Panc1 (cell line): ENCODE measurements around the gene GARS1. TPM values are rescaled to one million over a fixed set of nuclear protein-coding genes. Genes with fewer than 3 reads are reported as not detected.

Experiments
- ATAC-seq: fragments of 200-7000 bp; cut with Tn5 transposase; 2 replicates; pipeline ENCODE4 v1.9.1; 2020; ENCODE audit warnings: mild to moderate bottlenecking, moderate library complexity
- BruUV-seq: library from RNA; stranded (reverse); fragments of 400-500 nt; replicated peaks from 2 replicates; lab custom pipeline; 2021; lab: Mats Ljungman, UMichigan
- CTCF ChIA-PET: fragments of 300-600 bp; sonication (Branson Sonifier 250); formaldehyde crosslinking; loops from one replicate; lab custom pipeline; 2022; ENCODE audit warnings: antibody characterized with exemption; lab: Charles Lee
- POLR2A ChIA-PET: fragments of 300-600 bp; sonication (Branson Sonifier 250); formaldehyde crosslinking; loops from one replicate; lab custom pipeline; 2022; ENCODE audit warnings: antibody characterized with exemption; lab: Charles Lee
- DNase-seq: peaks from one replicate; pipeline ENCODE4 v3.0.0-alpha.2; 2010; ENCODE audit warnings: low read depth, low spot score
- H3K27ac ChIP-seq: 2 replicates; pipeline ENCODE4 v1.5.1; 2011; ENCODE audit warnings: mild to moderate bottlenecking, low read length, inconsistent platforms
- H3K27me3 ChIP-seq: fragments of 200-500 bp; sonication (Bioruptor generic); 2 replicates; pipeline ENCODE4 v1.6.0; 2014; ENCODE audit warnings: low read length, inconsistent platforms; ENCODE audit not compliant: control insufficient read depth, insufficient read depth
- H3K36me3 ChIP-seq: fragments of 200-500 bp; sonication (Bioruptor generic); 2 replicates; pipeline ENCODE4 v1.5.1; 2014; ENCODE audit warnings: inconsistent platforms, mild to moderate bottlenecking, low read length, moderate library complexity; ENCODE audit not compliant: control insufficient read depth, insufficient read depth
- H3K4me1 ChIP-seq: 2 replicates; pipeline ENCODE4 v1.5.1; 2011; ENCODE audit warnings: inconsistent platforms, mild to moderate bottlenecking, low read length, moderate library complexity; ENCODE audit not compliant: control insufficient read depth, insufficient read depth
- H3K4me3 ChIP-seq, 2 experiments: 2 replicates each; pipeline ENCODE4 v1.5.1; 2011 to 2012; ENCODE audit warnings: low read depth in 2 of 2, low read length in 2 of 2, mild to moderate bottlenecking in 2 of 2, inconsistent platforms in 1 of 2, moderate library complexity in 1 of 2
- H3K9me3 ChIP-seq: fragments of 200-500 bp; sonication (Bioruptor generic); 2 replicates; pipeline ENCODE4 v1.5.1; 2014; ENCODE audit warnings: low read depth, mild to moderate bottlenecking, inconsistent platforms, low read length, moderate library complexity; ENCODE audit not compliant: control insufficient read depth, insufficient read depth
- CTCF ChIP-seq: fragments of 450-650 bp; IDR thresholded peaks from 2 replicates; pipeline ENCODE4 v1.5.1; 2017; ENCODE audit warnings: mild to moderate bottlenecking
- POLR2AphosphoS5 ChIP-seq: IDR thresholded peaks from 2 replicates; pipeline ENCODE4 v1.6.1; 2012; ENCODE audit warnings: mild to moderate bottlenecking, low read depth, low read length, moderate library complexity
- REST ChIP-seq, 2 experiments: IDR thresholded peaks; 2 replicates each; pipeline ENCODE4 v1.6.1; 2011 to 2012; ENCODE audit warnings: low read depth in 2 of 2, control low read depth in 1 of 2, low read length in 1 of 2, mild to moderate bottlenecking in 1 of 2, moderate library complexity in 1 of 2; ENCODE audit not compliant: insufficient read depth in 1 of 2
- SIN3A ChIP-seq: IDR thresholded peaks from 2 replicates; pipeline ENCODE4 v1.6.1; 2012; ENCODE audit warnings: low read depth, mild to moderate bottlenecking, low read length, moderate library complexity, borderline replicate concordance; ENCODE audit not compliant: insufficient read depth
- TCF7L2 ChIP-seq: IDR thresholded peaks from 2 replicates; pipeline ENCODE4 v1.6.1; 2011; ENCODE audit warnings: mild to moderate bottlenecking, low read depth, low read length, inconsistent platforms
- in situ Hi-C: cut with HindIII; loops from 2 replicates; pipeline ENCODE4 v1.10.0; 2016; ENCODE audit warnings: low sequenced_read_pairs, low pct_unique_long_range_greater_than_20kb
- intact Hi-C: fragments of 100-400 bp; cut with micrococcal nuclease; formaldehyde crosslinking; loops from one replicate; pipeline ENCODE4 v1.10.0; 2022; ENCODE audit not compliant: unreplicated experiment
- total RNA-seq: library from RNA; stranded (reverse); gene quantifications from one replicate; pipeline ENCODE4 v1.2.1, GENCODE V29; 2021; ENCODE audit not compliant: unreplicated experiment

The GARS1 gene
- total RNA-seq, 1 experiment from 2014 or later: 271 TPM

GRCh38 chr7:30546596-30546995 is 48.1 kb upstream of the GARS1 start:
- ATAC-seq (no peak), DNase-seq (no peak)
- no peaks in the 10 kb centered on the region for H3K36me3 ChIP-seq
- ChIA-PET CTCF (interaction anchor here (1.3 kb wide), 1 partner anchor 18 kb away, joined by 4 read pairs; no protein-coding TSS in a partner anchor), POLR2A (no interaction called here)
- no peak overlapping the region for H3K27ac ChIP-seq
- H3K27me3 ChIP-seq: no peaks in the 10 kb centered on the region
- intact Hi-C loops (no loop called here), in situ Hi-C loops (no loop called here)
- TF ChIP-seq POLR2AphosphoS5 (no peak), REST (IDR thresholded peaks at IDR 0.05; ENCODE audit: insufficient read depth in 1 of 2, low read depth in 2 of 2, low read length in 1 of 2) (no peak), TCF7L2 (no peak), CTCF (no peak), SIN3A (no peak)
- H3K4me1 ChIP-seq: peaks cover 3% of the 10 kb centered on the region; the same call in 1 of the 2 replicates
- no TSS peak for BruUV-seq
- H3K4me3 ChIP-seq: no peak overlapping the region
- no peaks in the 10 kb centered on the region for H3K9me3 ChIP-seq

GRCh38 chr7:30548845-30549244 is 45.8 kb upstream of the GARS1 start:
- DNase-seq: peak; percentile 55
- ChIA-PET POLR2A (no interaction called here), CTCF (interaction anchor here (0.7 to 1.5 kb wide), 3 partner anchors 15 to 406 kb away, joined by 3 to 14 read pairs (median 4); no protein-coding TSS in a partner anchor)
- peak; percentile 94 for ATAC-seq
- no peak overlapping the region for H3K27ac ChIP-seq
- no peaks in the 10 kb centered on the region for H3K9me3 ChIP-seq
- in situ Hi-C loops: no loop called here
- TF ChIP-seq CTCF (peak; percentile 96), REST (IDR thresholded peaks at IDR 0.05; ENCODE audit: insufficient read depth in 1 of 2, low read depth in 2 of 2, low read length in 1 of 2) (no peak)
- H3K4me1 ChIP-seq: peaks cover 3% of the 10 kb centered on the region; the same call in 1 of the 2 replicates
- BruUV-seq: no TSS peak
- H3K27me3 ChIP-seq: no peaks in the 10 kb centered on the region
- H3K4me3 ChIP-seq: no peak overlapping the region
- no peaks in the 10 kb centered on the region for H3K36me3 ChIP-seq
- intact Hi-C loops: no loop called here
